ENCODE measurements around the gene DCC.

DNA sequence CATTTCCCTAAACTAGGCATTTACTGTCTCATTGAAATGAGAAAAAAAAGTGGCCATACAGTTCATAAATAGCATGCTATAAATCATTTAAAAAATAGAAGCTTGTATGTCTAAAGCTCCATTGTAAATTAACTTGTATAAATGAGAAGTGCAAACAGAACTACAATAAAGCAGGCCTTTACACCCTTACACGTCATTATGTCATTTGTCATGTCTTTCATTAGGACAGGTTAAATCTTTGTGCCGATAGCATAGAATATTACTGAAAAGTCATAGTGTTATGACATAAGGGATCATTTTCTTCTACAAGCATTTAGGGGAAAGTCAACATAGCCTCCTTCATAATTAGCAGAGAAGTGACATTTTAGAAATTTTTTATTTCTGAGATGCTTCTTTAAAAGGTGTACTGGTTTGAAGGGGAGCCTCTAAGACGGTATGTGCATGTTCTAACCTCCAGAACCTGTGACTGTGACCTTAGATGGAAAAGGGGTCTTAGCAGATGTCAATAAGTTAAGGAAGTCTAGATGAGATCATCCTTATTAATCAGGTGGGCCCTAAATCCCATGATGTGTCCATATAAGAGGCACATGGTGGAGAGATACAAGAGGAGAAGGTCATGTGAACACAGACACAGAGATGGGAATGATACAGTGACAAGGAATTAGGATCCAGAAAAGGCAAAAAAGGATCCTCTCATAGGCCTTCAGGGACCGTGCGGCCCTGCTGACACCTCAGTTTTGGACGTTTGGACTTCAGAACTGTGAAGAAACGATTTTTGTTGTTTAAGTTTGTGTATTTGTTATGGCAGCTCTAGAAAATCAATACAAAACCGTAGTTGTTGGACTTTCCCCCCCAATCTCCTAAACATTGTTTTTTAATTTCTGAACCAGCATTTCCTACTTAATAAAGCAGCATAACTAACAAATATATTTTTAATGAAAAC is 1020.8 kb downstream of the DCC start:
- TF ChIP-seq RCOR1 (IDR thresholded peaks at IDR 0.05; ENCODE audit: low read depth, low read length) (no peak), MYC (IDR thresholded peaks at IDR 0.05; ENCODE audit: borderline replicate concordance, low read length) (no peak)

Measured in A549 (cell line).